Ectodermal cell (in vitro differentiated cells): ENCODE data around the gene LRTM2.

Source experiments
- H3K27ac ChIP-seq: 2 replicates; pipeline ENCODE4 v1.7.0; 2013; ENCODE audit warnings: mild to moderate bottlenecking, low read depth, low read length; ENCODE audit not compliant: insufficient read depth, poor library complexity, severe bottlenecking
- H3K27me3 ChIP-seq: 2 replicates; pipeline ENCODE4 v1.7.0; 2013; ENCODE audit warnings: mild to moderate bottlenecking, low read length; ENCODE audit not compliant: insufficient read depth, control insufficient read depth, poor library complexity, severe bottlenecking
- H3K36me3 ChIP-seq: one replicate; pipeline ENCODE4 v1.7.0; 2013; ENCODE audit warnings: low read length; ENCODE audit not compliant: control insufficient read depth, insufficient read depth
- H3K4me1 ChIP-seq: one replicate; pipeline ENCODE4 v1.7.0; 2013; ENCODE audit warnings: low read length; ENCODE audit not compliant: control insufficient read depth, insufficient read depth
- H3K4me3 ChIP-seq: 2 replicates; pipeline ENCODE4 v1.7.0; 2013; ENCODE audit warnings: low read depth, low read length, control low read depth; ENCODE audit not compliant: insufficient read depth
- H3K9me3 ChIP-seq: 2 replicates; pipeline ENCODE4 v1.7.0; 2013; ENCODE audit warnings: mild to moderate bottlenecking, low read length, moderate library complexity; ENCODE audit not compliant: control insufficient read depth
- WGBS, 2 experiments: methylation state at CpG; one replicate each; pipeline ENCODE4 v1.1.7; 2013; ENCODE audit warnings: missing lambda C conversion rate in 2 of 2; 5-methylcytosine and 5-hydroxymethylcytosine counted together

Gene LRTM2

GRCh38 chr12:1884651-1885050 is 64.3 kb downstream of the LRTM2 start:
- Histone ChIP-seq H3K27me3 (no peaks in the 10 kb centered on the region), H3K4me1 (no peaks in the 10 kb centered on the region), H3K4me3 (no peak overlapping the region), H3K27ac (no peak overlapping the region), H3K9me3 (no peaks in the 10 kb centered on the region), H3K36me3 (no peaks in the 10 kb centered on the region)
- 91 to 95% methylated on average over 8 to 9 of the region's 9 CpGs for WGBS, 2 experiments

- 97 to 98% methylated on average over 5 of the region's 5 CpGs for whole genome bisulfite sequencing, 2 experiments
- H3K4me1 ChIP-seq = no peaks in the 10 kb centered on the region
These were observed 64.8 kb downstream of the LRTM2 start for GRCh38 chr12:1885082-1885596.

GRCh38 chr12:1885599-1886245 is 65.4 kb downstream of the LRTM2 start:
- Histone ChIP-seq H3K36me3 (no peaks in the 10 kb centered on the region), H3K27me3 (no peaks in the 10 kb centered on the region), H3K4me3 (no peak overlapping the region), H3K4me1 (no peaks in the 10 kb centered on the region), H3K27ac (no peak overlapping the region), H3K9me3 (no peaks in the 10 kb centered on the region)
- 90 to 93% methylated on average over 13 of the region's 13 CpGs for WGBS, 2 experiments

More at GRCh38 chr12:1885082-1885596, 64.8 kb downstream of the LRTM2 start:
- Histone ChIP-seq H3K27ac (no peak overlapping the region), H3K4me3 (no peak overlapping the region), H3K36me3 (no peaks in the 10 kb centered on the region), H3K9me3 (no peaks in the 10 kb centered on the region), H3K27me3 (no peaks in the 10 kb centered on the region)
